DOHH2 (cell line): ENCODE data around the gene HASPIN.

Experiments used
- EZH2phosphoT487 ChIP-seq: fragments of 200-600 bp; sonication (generic); IDR thresholded peaks from 2 replicates; pipeline ENCODE4 v1.6.1; 2017; ENCODE audit warnings: borderline replicate concordance, mild to moderate bottlenecking, antibody characterized with exemption, low read length, moderate library complexity, mixed read lengths
- TF ChIP-seq, protein P1 (sequence below): fragments of 200-600 bp; sonication (generic); IDR thresholded peaks from one replicate; pipeline ENCODE4 v1.5.1; 2014; ENCODE audit warnings: antibody characterized with exemption, mild to moderate bottlenecking, low read depth, low read length; ENCODE audit not compliant: poor library complexity, severe bottlenecking

GRCh38 chr17:3688852-3689261 is 34.8 kb upstream of the HASPIN start:
- TF ChIP-seq, protein P1, sequence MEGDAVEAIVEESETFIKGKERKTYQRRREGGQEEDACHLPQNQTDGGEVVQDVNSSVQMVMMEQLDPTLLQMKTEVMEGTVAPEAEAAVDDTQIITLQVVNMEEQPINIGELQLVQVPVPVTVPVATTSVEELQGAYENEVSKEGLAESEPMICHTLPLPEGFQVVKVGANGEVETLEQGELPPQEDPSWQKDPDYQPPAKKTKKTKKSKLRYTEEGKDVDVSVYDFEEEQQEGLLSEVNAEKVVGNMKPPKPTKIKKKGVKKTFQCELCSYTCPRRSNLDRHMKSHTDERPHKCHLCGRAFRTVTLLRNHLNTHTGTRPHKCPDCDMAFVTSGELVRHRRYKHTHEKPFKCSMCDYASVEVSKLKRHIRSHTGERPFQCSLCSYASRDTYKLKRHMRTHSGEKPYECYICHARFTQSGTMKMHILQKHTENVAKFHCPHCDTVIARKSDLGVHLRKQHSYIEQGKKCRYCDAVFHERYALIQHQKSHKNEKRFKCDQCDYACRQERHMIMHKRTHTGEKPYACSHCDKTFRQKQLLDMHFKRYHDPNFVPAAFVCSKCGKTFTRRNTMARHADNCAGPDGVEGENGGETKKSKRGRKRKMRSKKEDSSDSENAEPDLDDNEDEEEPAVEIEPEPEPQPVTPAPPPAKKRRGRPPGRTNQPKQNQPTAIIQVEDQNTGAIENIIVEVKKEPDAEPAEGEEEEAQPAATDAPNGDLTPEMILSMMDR = no peak
- no peak for TF ChIP-seq EZH2phosphoT487
